Smooth muscle cell (in vitro differentiated cells): ENCODE results near the gene TNFSF15. TPM values are rescaled to one million over a fixed set of nuclear protein-coding genes. Genes with fewer than 3 reads are reported as not detected.
A peak's percentile ranks its signal among the peaks of the same experiment; 100 is the strongest.

Source experiments
- DNase-seq: peaks from one replicate; lab custom pipeline; 2025; ENCODE audit not compliant: unreplicated experiment; lab: John Stamatoyannopoulos, UW
- H2AFZ ChIP-seq: fragments of 200-600 bp; sonication (generic); 2 replicates; pipeline ENCODE4 v1.6.0; 2016; ENCODE audit warnings: antibody characterized with exemption, low read depth, mild to moderate bottlenecking
- H3F3A ChIP-seq: fragments of 200-600 bp; sonication (generic); 2 replicates; pipeline ENCODE4 v1.6.0; 2017; ENCODE audit warnings: antibody characterized with exemption, low read depth
- H3K27ac ChIP-seq: fragments of 200-600 bp; sonication (generic); 2 replicates; pipeline ENCODE4 v1.5.1; 2016; ENCODE audit warnings: low read depth, mild to moderate bottlenecking
- H3K27me3 ChIP-seq: fragments of 200-600 bp; sonication (generic); 2 replicates; pipeline ENCODE4 v1.6.1; 2016; ENCODE audit warnings: low read depth, mild to moderate bottlenecking
- H3K36me3 ChIP-seq: fragments of 200-600 bp; sonication (generic); 2 replicates; pipeline ENCODE4 v1.5.1; 2016; ENCODE audit warnings: low read depth
- H3K4me1 ChIP-seq: fragments of 200-600 bp; sonication (generic); 2 replicates; pipeline ENCODE4 v1.5.1; 2016; ENCODE audit warnings: low read depth
- H3K4me2 ChIP-seq: fragments of 200-600 bp; sonication (generic); 2 replicates; pipeline ENCODE4 v1.6.0; 2016; ENCODE audit warnings: mild to moderate bottlenecking
- H3K4me3 ChIP-seq: fragments of 200-600 bp; sonication (generic); 2 replicates; pipeline ENCODE4 v1.5.1; 2016; ENCODE audit warnings: mild to moderate bottlenecking
- H3K79me2 ChIP-seq: fragments of 200-600 bp; sonication (generic); 2 replicates; pipeline ENCODE4 v1.6.0; 2016; ENCODE audit warnings: low read depth, mild to moderate bottlenecking
- H3K9ac ChIP-seq: fragments of 200-600 bp; sonication (generic); 2 replicates; pipeline ENCODE4 v1.6.0; 2016; ENCODE audit warnings: low read depth
- H3K9me3 ChIP-seq: fragments of 200-600 bp; sonication (generic); replicated peaks from 2 replicates; pipeline ENCODE4 v1.5.1; 2016; ENCODE audit warnings: low read depth
- H4K20me1 ChIP-seq: fragments of 200-600 bp; sonication (generic); 2 replicates; pipeline ENCODE4 v1.6.0; 2016; ENCODE audit warnings: low read depth
- WGBS: methylation state at CpG from one replicate; pipeline ENCODE4 v1.1.7; 2016; ENCODE audit warnings: low lambda C conversion rate; 5-methylcytosine and 5-hydroxymethylcytosine counted together
- polyA plus RNA-seq: library from polyadenylated mRNA; unstranded; fragments of >200 nt; fragmentation: Nextera tagmentation; extraction: Ambion mirVana; gene quantifications from 2 replicates; pipeline ENCODE4 v1.2.1, GENCODE V29; 2016
- total RNA-seq: library from RNA; depleted of rRNA; stranded (reverse); fragments of >200 nt; gene quantifications from 2 replicates; pipeline ENCODE4 v1.2.3, GENCODE V29; 2014
- TF ChIP-seq, protein P1 (sequence below): fragments of 200-600 bp; sonication (generic); IDR thresholded peaks from 2 replicates; pipeline ENCODE4 v1.5.1; 2017; ENCODE audit warnings: borderline replicate concordance, mild to moderate bottlenecking, antibody characterized with exemption; ENCODE audit not compliant: insufficient read depth, poor library complexity, severe bottlenecking

TNFSF15 gene
- total and polyA plus RNA-seq, 2 experiments from 2014 or later: 2.3 to 5.5 TPM

DNA sequence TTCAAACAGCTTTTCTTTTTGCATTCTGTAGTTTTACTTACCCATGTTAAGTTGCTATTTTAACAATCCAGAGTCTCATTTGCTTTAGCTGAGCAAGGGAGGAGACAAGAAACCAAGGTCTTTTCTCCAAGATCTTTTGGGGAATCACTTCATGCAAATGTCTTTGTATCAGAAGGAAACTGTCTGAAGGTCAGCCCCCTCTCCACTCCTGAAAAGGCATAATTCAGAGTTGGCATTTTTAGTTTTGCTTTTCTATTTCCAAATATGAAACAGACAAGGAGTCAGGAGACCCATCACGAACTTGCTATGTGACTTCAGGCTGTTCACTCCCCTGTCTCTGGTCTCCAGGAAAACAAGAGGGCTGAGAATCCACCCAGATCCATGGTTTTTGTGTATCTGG is 12.3 kb upstream of the TNFSF15 start:
- Histone ChIP-seq H3K4me1 (no peaks in the 10 kb centered on the region), H3K79me2 (no peaks in the 10 kb centered on the region), H3K27me3 (no peaks in the 10 kb centered on the region), H3K4me2 (no peak overlapping the region), H3K9me3 (no peaks in the 10 kb centered on the region), H4K20me1 (no peaks in the 10 kb centered on the region), H3F3A (no peaks in the 10 kb centered on the region), H3K27ac (no peak overlapping the region), H2AFZ (no peak overlapping the region), H3K36me3 (no peaks in the 10 kb centered on the region), H3K9ac (no peak overlapping the region), H3K4me3 (no peak overlapping the region)
- TF ChIP-seq, protein P1, sequence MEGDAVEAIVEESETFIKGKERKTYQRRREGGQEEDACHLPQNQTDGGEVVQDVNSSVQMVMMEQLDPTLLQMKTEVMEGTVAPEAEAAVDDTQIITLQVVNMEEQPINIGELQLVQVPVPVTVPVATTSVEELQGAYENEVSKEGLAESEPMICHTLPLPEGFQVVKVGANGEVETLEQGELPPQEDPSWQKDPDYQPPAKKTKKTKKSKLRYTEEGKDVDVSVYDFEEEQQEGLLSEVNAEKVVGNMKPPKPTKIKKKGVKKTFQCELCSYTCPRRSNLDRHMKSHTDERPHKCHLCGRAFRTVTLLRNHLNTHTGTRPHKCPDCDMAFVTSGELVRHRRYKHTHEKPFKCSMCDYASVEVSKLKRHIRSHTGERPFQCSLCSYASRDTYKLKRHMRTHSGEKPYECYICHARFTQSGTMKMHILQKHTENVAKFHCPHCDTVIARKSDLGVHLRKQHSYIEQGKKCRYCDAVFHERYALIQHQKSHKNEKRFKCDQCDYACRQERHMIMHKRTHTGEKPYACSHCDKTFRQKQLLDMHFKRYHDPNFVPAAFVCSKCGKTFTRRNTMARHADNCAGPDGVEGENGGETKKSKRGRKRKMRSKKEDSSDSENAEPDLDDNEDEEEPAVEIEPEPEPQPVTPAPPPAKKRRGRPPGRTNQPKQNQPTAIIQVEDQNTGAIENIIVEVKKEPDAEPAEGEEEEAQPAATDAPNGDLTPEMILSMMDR: no peak
- 93% methylated on average over 1 of the region's 1 CpG for WGBS
- DNase-seq: no peak

DNA sequence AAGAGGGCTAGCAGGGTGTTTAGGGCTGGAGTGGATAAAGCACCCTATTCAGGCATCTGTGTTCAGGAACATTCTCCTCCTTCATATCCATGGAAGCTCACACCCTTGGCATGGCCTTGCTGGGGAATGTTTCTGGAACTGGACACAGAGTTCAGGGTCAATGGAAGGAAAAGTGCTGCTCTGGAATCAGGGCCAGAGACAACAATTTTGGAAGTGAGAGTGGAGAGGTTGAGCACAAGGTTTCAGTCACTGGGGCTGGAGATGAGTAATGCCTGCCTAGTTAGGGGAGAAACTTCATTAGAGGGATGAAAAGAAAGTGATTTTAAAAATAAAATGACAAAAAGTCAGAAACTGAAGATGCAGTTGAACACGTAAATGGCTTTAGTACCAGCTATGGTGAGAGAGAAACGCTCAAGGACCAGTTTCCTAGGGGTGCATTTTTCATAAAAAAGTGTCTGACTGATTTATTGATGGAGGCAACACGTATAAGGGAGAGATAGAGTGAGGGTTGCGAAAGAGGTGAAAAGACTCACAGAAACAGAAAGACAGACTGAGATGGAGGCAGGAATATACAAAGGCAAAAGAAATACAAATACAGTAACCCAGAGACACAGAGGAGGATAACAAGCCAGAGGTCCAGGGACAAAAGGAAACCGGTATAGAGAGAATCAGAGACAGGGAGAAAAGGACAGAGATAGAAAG is 8.0 kb upstream of the TNFSF15 start:
- H3F3A ChIP-seq: no peaks in the 10 kb centered on the region
- H3K79me2 ChIP-seq: no peaks in the 10 kb centered on the region
- TF ChIP-seq, protein P1: no peak
- no peak overlapping the region for H3K9ac ChIP-seq
- H4K20me1 ChIP-seq: no peaks in the 10 kb centered on the region
- H3K4me2 ChIP-seq: no peak overlapping the region
- H3K27me3 ChIP-seq: no peaks in the 10 kb centered on the region
- H3K36me3 ChIP-seq: no peaks in the 10 kb centered on the region
- H3K27ac ChIP-seq: no peak overlapping the region
- WGBS: 74% methylated on average over 5 of the region's 5 CpGs
- H3K4me3 ChIP-seq: no peak overlapping the region
- H3K9me3 ChIP-seq: no peaks in the 10 kb centered on the region
- no peak overlapping the region for H2AFZ ChIP-seq
- no peak for DNase-seq
- H3K4me1 ChIP-seq: no peaks in the 10 kb centered on the region

DNA sequence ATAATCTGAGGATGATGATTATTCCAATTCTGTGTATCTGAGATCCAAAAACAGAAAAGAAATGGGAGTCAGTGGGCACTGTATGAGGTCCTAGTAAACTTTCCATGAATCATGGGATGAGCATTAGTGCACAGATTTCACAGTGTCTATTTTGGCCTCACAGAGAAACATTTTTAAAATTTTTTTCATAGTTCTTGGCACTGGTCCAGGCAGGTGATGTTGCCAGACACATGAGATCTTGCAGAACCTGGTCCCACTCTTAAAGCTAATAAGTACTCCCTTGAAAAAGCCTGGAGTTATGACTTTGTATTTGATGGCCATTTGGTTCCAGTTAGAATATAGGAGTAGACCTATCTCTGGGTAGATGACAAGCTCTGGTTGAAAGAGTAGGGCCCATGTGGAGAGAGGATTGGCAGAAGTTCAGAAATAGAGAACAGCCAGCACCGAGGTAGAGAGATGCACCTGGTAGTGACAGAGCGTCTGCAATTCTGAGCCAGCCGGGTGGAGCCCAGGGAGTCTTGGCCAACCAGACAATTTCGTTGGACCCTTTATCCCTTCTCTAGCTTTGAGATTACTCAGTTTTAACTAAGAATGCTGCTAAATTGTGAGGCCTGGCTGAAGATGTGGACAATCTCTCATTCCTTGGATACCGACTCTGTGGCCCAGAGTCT is 6.3 kb upstream of the TNFSF15 start:
- H3K36me3 ChIP-seq: no peaks in the 10 kb centered on the region
- no peak overlapping the region for H3K4me3 ChIP-seq
- H4K20me1 ChIP-seq: no peaks in the 10 kb centered on the region
- 97% methylated on average over 5 of the region's 5 CpGs for WGBS
- H3K27me3 ChIP-seq: no peaks in the 10 kb centered on the region
- TF ChIP-seq, protein P1: no peak
- no peaks in the 10 kb centered on the region for H3K79me2 ChIP-seq
- H3K4me1 ChIP-seq: no peaks in the 10 kb centered on the region
- no peak overlapping the region for H2AFZ ChIP-seq
- no peaks in the 10 kb centered on the region for H3F3A ChIP-seq
- no peak overlapping the region for H3K9ac ChIP-seq
- no peaks in the 10 kb centered on the region for H3K9me3 ChIP-seq
- no peak for DNase-seq
- peak overlapping the region; percentile 20 for H3K27ac ChIP-seq
- no peak overlapping the region for H3K4me2 ChIP-seq

DNA sequence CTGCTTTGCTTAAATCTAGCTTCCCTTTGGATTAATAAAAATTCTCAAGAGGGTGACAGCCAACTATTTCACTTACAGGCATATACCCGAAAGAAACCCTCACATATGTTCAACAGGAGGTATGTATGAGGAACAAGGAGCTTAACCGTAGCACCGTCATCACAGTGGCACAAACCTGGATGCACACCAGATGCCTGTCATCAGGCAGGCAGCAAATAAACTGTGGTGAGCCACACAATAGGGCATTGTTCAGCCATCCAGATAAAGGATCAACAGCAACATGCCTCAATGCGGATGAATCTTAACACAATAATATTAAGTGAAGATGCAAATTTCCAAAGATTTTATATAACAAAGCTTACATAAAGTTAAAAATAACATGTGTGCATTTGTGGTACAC is 5.5 kb upstream of the TNFSF15 start:
- TF ChIP-seq, protein P1: no peak
- Histone ChIP-seq H3K4me3 (no peak overlapping the region), H3K4me1 (peaks cover 1% of the 10 kb centered on the region), H3K27ac (peak overlapping the region; percentile 20), H4K20me1 (no peaks in the 10 kb centered on the region), H3F3A (no peaks in the 10 kb centered on the region), H3K27me3 (no peaks in the 10 kb centered on the region), H2AFZ (no peak overlapping the region), H3K4me2 (no peak overlapping the region), H3K36me3 (no peaks in the 10 kb centered on the region), H3K79me2 (no peaks in the 10 kb centered on the region), H3K9ac (no peak overlapping the region), H3K9me3 (no peaks in the 10 kb centered on the region)
- 52% methylated on average over 4 of the region's 4 CpGs for WGBS
- no peak for DNase-seq
